KOPT-K1 (cell line): Measurements from ENCODE around the gene IFNG.

Experiments used
- H3K27ac ChIP-seq: fragments of 200-600 bp; sonication (generic); 2 replicates; pipeline ENCODE4 v1.5.1; 2016; ENCODE audit warnings: antibody characterized with exemption, mild to moderate bottlenecking, low read depth, low read length; ENCODE audit not compliant: poor library complexity, severe bottlenecking
- H3K36me3 ChIP-seq: fragments of 200-600 bp; sonication (generic); 2 replicates; pipeline ENCODE4 v1.5.1; 2017; ENCODE audit warnings: antibody characterized with exemption, mild to moderate bottlenecking, low read length, moderate library complexity; ENCODE audit not compliant: insufficient read depth
- H3K9me3 ChIP-seq: fragments of 200-600 bp; sonication (generic); 2 replicates; pipeline ENCODE4 v1.5.1; 2017; ENCODE audit warnings: antibody characterized with exemption, low read length, mild to moderate bottlenecking; ENCODE audit not compliant: insufficient read depth, poor library complexity, severe bottlenecking

IFNG gene

DNA sequence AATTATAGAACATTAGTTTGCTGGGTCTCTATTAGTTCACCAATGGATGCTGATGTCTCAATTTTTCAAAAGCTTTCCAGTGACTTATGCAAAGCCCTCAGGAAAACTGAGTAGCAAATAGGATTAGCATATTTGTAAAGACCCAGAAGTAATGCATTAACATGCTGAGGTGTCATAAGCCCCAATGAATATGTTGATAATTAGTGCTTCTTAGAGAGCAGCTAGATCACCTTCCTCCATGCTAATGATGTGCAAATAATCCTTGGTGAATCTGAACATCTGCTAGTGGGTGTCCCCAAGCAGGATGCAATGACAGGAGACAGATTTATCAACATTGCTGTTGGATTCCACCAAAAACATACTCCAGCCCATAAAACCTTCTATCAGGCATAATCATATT lies 19.0 kb downstream of the IFNG start:
- no peaks in the 10 kb centered on the region for H3K9me3 ChIP-seq
- H3K36me3 ChIP-seq = no peaks in the 10 kb centered on the region
- no peak overlapping the region for H3K27ac ChIP-seq

DNA sequence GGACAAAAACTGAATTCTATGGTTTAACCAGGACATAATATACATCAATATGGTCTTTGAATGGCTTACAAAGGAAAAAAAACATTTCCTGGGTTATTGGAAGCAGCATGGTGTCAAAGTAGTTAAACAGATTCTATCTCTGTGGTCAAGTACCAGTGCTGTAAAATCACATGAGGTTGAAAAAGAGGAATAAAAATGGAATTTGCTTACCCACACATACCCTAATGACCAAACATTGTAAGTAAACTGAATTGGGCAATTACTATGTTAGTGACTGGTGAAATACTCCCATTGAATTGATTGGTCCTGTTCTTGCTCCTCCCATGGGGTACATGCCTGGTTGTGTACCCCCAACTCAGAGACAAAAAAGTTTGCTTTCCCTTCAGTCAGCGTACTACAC lies 19.6 kb downstream of the IFNG start:
- H3K36me3 ChIP-seq = no peaks in the 10 kb centered on the region
- no peak overlapping the region for H3K27ac ChIP-seq
- H3K9me3 ChIP-seq = no peaks in the 10 kb centered on the region

GRCh38 chr12:68139001-68139400 lies 20.5 kb downstream of the IFNG start:
- Histone ChIP-seq H3K36me3 (no peaks in the 10 kb centered on the region), H3K27ac (no peak overlapping the region), H3K9me3 (no peaks in the 10 kb centered on the region)

GRCh38 chr12:68138480-68138879 lies 21.1 kb downstream of the IFNG start:
- H3K9me3 ChIP-seq = no peaks in the 10 kb centered on the region
- H3K27ac ChIP-seq = no peak overlapping the region
- no peaks in the 10 kb centered on the region for H3K36me3 ChIP-seq

DNA sequence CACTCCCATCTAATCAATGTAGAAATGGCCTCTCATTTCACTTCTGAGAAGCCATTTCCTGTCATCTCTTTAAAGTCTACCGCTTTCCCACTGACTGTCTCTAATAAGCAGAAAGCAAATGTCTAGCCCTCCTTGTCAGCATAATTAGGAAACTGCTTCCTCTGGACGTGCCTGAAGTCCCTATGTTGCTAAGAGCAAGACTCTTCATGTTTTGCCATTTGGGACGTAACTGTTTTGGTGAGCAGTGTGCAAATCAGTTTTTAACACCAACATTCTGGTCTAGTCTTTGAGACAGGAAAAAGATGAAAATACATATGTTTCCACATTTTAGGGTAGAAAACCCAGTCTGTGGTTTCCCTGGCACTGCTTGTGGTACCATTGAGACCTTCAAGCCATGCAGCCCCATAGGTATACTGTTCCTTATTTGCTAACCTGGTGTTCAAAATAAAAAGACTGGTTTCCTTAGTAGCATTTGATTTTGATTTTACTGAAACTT lies 22.2 kb downstream of the IFNG start:
- no peak overlapping the region for H3K27ac ChIP-seq
- H3K36me3 ChIP-seq = no peaks in the 10 kb centered on the region
- no peaks in the 10 kb centered on the region for H3K9me3 ChIP-seq

DNA sequence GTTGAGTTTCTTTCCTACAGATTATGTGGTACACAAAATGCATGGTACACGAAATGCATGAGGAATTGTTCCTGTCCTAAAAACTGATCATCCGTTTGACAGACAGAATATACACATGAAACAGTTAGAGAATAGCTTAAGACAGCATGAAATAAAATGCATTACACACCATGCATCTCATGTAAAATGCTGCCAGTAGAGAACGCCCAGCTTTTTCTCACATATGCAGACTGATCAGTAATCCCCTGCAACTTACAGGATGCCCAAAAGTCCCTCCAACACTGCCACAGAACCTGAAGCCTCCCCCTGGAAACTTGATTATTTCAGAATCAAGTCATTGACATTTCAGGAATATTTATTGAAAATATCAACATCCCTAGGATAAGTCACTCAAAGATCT lies 24.0 kb downstream of the IFNG start:
- H3K9me3 ChIP-seq = peaks cover 15% of the 10 kb centered on the region
- no peak overlapping the region for H3K27ac ChIP-seq
- H3K36me3 ChIP-seq = no peaks in the 10 kb centered on the region

- H3K36me3 ChIP-seq = no peaks in the 10 kb centered on the region
- H3K9me3 ChIP-seq = peaks cover 36% of the 10 kb centered on the region
- H3K27ac ChIP-seq = no peak overlapping the region
These were observed 27.6 kb downstream of the IFNG start for GRCh38 chr12:68131867-68132414.

- Histone ChIP-seq H3K9me3 (peaks cover 36% of the 10 kb centered on the region), H3K27ac (no peak overlapping the region), H3K36me3 (no peaks in the 10 kb centered on the region)
These were observed 29.6 kb downstream of the IFNG start for GRCh38 chr12:68129979-68130378.

DNA sequence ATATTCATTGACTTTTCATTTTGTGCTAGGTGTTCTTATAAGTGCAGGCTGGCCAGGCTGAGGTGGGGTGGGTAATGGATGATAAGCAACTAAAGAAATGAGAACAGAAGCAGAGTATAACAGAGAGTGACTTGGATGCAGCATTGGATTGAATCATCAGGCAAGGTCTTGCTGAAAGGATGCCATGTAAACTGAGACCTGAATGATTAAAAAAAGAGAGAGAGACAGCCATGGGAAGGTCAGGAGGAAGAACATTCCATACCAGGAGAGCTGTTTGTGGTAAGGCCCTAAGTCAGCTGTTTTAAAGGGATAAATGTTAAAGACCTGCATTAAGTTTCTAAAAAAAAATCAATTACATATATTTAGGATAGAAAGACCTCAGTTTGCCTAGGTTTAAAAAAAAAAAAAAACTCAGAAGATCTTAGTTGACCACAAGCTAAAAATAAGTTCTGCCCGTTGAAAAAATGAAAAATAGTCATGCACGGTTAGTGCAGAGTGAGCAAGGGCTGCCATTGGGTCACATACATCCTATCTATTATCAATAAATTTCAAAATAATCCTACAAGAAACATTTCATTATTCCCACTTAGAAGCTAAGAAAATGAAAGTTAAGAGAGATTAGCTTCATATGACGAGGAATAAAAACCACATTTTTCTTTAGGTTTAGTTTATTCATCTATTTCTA lies 37.2 kb downstream of the IFNG start:
- Histone ChIP-seq H3K9me3 (peaks cover 1% of the 10 kb centered on the region), H3K27ac (no peak overlapping the region), H3K36me3 (no peaks in the 10 kb centered on the region)

DNA sequence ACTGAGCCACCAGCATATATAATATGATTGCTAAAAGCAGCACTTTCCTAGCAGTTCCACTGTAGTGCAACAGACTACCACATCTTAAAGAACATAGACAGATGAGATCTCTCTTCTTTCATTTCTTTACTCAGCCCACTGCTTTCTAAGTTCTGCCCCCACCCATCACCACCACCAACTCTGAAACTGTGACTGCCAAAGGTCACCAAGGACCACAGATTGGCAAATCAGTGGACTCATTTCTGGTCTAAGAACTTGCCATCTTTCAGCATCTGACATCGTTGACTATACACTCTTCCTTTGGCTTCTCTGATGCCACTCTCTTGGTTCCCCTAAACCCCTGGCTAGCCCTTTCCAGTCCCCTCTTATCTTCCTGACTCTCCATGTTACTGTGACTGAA lies 38.4 kb downstream of the IFNG start:
- Histone ChIP-seq H3K9me3 (no peaks in the 10 kb centered on the region), H3K36me3 (no peaks in the 10 kb centered on the region), H3K27ac (no peak overlapping the region)

GRCh38 chr12:68119724-68120211 lies 39.8 kb downstream of the IFNG start:
- Histone ChIP-seq H3K27ac (no peak overlapping the region), H3K36me3 (no peaks in the 10 kb centered on the region), H3K9me3 (no peaks in the 10 kb centered on the region)

DNA sequence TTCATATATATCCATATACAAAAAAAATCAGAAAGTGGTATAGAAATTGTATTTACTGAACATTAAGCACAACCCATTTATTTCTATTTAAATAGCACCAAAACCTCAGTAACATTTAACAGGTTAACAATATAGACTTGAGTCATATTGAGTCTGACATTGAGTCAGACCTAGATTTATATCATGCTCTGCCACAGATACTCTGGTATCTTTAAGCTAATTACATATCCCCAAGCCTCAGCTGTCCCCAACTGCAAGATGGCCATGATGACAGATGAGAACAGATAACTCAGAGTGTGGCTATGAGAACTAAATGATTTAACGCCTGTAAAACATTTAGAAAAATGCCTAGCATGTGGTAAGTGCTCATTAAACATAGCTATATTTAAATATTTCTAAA lies 40.3 kb downstream of the IFNG start:
- Histone ChIP-seq H3K36me3 (no peaks in the 10 kb centered on the region), H3K27ac (no peak overlapping the region), H3K9me3 (no peaks in the 10 kb centered on the region)

- Histone ChIP-seq H3K9me3 (no peaks in the 10 kb centered on the region), H3K36me3 (no peaks in the 10 kb centered on the region), H3K27ac (no peak overlapping the region)
These were observed 41.3 kb downstream of the IFNG start for GRCh38 chr12:68118096-68118755.

GRCh38 chr12:68117661-68118060 lies 41.9 kb downstream of the IFNG start:
- Histone ChIP-seq H3K9me3 (no peaks in the 10 kb centered on the region), H3K27ac (no peak overlapping the region), H3K36me3 (no peaks in the 10 kb centered on the region)

- no peaks in the 10 kb centered on the region for H3K9me3 ChIP-seq
- no peak overlapping the region for H3K27ac ChIP-seq
These were observed 44.3 kb downstream of the IFNG start for GRCh38 chr12:68115281-68115680.

More at GRCh38 chr12:68115281-68115680, 44.3 kb downstream of the IFNG start:
- no peaks in the 10 kb centered on the region for H3K36me3 ChIP-seq
